SW480 (cell line): ENCODE data around the gene C19orf85.
"Not testable (repeated sequence)": the region's sequence is repeated elsewhere in the genome, so short reads cannot be mapped to it uniquely, and the experiment has no call there.

Experiments
- DNase-seq: peaks from one replicate; pipeline ENCODE4 v3.0.0-alpha.2; 2016; ENCODE audit warnings: low spot score

The C19orf85 gene

GRCh38 chr19:55464662-55465054, at the start of gene C19orf85:
Gene C19orf85, minus strand, starts transcription at chr19:55464751. Its CDS starts 197 bp downstream, at chr19:55464554.
- DNase-seq: no peak

DNA sequence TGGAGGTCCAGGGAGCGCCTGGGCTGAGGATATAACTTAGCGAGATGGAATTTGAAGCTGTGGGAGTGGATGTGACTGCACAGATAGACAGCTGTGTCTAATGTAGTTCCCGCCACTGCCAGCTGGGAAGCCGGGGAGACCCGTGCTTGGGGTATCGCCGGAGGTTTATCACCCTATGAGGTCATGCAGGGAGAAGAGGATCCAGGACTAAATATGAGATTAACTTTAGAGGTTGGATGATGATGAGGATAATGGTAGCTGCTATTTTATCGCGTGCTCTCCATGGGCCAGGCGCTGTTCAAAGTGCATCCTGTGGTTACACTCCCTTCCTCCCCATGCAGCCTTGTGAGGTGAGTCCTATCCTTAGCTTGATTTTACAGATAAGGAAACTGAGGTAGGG, 43.6 kb upstream of the C19orf85 start:
- DNase-seq: peak; percentile 32

- no peak for DNase-seq
Measured at GRCh38 chr19:55504981-55505380, 40.4 kb upstream of the C19orf85 start.

DNA sequence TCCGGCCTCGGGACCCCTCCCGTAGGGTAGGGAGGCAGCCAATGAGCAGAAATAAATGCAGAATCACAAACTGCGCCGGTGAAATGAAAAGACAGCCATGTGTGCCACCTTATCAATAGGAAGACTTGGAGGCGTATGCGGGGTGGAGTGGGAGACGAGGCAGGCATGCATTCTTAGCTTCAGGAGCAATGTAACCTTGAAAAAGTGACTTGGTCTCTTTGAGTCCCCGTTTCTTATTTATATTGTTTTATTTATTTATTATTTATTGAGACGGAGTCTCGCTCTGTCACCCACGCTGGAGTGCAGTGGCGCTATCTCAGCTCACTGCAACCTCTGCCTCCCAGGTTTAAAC, 39.7 kb upstream of the C19orf85 start:
- no peak for DNase-seq

DNA sequence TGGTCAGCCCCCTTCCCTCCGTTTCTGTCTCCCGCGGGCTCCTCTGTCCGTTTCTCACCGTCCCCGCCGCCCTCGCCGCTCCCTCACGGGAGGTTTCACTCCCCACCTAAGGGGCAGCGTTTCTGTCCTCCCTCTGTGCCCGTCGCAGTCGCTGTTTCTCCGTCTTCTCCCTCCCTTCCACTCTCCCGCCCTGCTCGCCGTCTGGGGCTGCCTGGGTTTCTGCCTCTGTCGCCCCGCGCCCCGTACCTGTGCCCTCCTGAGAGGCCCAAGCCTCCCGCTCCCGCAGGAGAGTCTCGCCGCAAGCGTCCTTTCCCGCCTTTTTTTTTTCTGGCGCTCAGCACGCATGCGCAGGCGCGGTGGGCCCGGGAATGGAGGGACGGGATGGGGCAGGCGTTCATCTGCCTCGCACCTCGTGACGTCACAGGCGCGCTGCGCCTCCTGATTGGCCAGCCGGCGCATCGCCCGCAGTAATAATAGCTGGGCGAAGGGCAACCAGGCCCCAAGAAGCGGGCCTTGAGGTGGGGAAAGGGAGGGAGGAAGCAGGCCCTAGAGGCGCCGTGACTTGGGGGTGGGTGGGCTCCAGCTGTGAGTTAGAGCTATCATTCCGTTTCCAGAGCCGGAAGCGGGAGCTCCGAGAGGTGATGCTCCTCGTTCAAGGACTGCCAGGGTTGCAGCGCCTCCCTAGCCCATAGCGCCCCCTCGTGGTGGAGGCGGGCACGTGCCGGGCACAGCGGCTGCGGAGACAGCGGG, 39.1 kb upstream of the C19orf85 start:
- peak; percentile 76 for DNase-seq

GRCh38 chr19:55503157-55503501, 38.6 kb upstream of the C19orf85 start:
- DNase-seq: no peak

DNA sequence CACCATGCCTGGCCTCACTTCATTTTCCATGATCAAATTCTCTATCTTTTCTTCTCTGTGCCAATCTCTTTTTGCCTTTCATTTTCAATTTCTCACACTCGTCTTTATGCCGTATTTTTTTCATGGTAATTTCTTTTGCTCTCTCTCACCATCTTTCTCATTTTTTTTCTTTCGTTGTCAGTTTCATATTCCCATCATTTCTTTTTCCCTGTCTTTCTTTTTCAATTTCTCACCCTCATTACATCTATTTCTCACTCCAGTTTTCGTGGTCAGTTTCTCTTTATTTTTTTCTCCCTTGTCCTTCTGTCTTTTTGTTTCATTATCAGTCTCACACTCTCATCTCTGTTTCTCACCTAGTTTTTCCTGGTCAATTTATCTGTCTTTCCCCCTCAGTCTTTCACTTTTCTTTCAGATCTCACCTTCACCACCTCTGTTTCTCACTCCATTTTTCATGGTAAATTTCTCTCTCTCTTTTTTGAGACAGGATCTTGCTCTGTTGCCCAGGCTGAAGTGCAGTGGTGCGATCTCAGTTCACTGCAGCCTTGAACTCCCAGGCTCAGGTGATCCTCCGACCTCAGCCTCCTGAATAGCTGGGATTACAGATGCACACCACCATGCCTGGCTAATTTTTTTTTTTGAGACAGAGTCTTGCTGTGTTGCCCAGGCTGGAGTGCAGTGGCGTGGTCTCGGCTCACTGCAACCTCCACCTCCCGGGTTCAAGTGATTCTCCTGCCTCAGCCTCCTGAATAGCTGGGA, 37.8 kb upstream of the C19orf85 start:
- DNase-seq: no peak

GRCh38 chr19:55500368-55500952, 35.9 kb upstream of the C19orf85 start:
- no peak for DNase-seq

- no peak for DNase-seq
Measured at GRCh38 chr19:55498246-55498840, 33.8 kb upstream of the C19orf85 start.

- no peak for DNase-seq
Measured at GRCh38 chr19:55497763-55498162, 33.2 kb upstream of the C19orf85 start.

DNA sequence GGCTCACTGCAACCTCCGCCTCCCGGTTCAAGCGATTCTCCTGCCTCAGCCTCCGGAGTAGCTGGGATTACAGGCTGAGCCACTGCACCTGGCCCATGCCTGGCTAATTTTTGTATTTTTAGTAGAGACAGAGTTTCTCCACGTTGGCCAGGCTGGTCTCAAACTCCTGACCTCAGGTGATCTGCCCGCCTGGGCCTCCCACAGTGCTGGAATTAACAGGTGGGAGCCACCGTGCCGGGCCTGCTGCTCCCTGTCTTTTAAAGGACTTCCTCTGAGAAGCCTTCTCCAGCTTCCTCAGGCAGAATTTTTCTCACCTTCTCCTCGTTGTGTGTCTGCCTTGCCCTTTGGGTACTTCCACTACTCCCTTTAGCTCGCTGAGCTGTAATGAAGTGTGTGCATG, 32.3 kb upstream of the C19orf85 start:
- not testable (repeated sequence) for DNase-seq

GRCh38 chr19:55495646-55496349, 31.2 kb upstream of the C19orf85 start:
- DNase-seq: no peak

DNA sequence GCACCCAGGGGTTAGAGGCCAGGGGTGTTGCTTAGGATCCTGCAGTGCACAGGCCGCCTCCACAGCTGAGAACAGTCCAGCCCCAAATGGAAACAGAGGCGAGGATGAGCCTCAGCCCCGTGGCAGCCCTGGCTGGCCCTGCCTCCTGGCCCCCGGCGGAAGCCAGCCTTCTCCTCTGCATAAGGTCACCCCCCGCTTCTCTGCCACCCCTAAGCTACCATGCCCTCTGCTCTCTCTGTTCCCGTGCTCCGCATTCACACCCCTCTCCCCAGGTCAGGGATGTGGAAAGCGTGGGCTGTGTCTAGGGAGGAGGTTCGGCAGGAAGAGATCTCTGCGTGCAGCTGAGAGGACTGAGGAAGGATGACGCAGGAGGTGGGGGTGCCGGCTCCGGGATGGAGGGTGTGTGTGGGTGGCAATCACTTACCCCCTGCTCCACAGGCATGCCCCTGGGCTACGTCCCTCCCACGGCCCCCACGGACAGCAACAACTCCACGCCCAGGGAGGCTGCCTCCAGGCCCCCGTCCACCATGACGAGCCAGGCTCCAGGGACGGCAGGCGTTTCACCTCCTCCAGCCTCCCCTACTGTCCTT, 29.7 kb upstream of the C19orf85 start:
- no peak for DNase-seq

DNA sequence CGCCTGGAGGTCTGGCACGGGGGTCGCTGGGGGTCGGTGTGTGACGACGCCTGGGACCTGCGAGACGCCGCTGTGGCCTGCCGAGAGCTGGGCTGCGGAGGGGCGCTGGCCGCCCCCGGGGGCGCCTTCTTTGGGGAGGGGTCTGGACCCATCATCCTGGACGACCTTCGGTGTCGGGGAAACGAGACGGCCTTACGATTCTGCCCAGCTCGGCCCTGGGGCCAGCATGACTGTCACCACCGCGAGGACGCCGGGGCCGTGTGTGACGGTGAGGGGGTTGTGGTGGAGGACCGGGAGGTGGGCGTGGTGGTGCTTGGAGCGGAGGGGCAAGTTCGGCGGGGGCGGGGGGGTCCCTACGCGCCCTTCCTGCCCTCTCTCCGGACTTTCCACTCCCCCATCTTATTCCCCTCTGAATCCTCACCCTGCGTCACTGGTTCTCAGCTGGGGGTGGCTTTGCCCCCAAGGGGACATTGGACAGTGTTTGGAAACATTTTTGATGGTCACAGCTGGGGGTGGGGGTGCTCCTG, 29.2 kb upstream of the C19orf85 start:
- DNase-seq: no peak

DNA sequence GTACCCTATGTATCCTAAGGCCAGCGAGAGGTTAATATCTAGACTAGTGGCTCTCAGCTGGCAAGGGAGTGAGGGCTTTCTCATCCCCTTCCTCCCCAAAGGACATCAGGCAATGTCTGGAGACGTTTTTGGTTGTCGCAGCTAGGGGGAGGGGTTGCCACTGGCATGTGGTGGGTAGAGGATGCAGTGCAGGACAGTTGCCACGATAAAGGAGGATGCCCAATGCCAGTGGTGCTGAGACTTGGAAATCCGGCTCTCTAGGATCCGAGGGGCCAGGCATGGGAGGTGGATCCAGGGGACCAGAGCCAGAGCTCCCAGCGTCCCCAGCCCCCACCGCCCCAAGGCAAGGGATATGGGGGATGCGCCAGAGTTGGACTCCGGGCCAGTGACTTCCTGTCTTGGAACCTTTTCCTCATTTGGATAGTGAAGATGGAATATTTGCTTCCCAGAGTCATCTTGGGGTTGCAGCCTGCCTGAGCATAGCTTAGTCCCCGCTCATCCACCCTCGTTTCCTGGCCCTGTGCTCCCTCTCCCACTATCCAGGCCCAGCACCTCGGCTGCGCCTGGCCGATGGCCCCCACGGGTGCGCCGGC, 28.6 kb upstream of the C19orf85 start:
- no peak for DNase-seq

- no peak for DNase-seq
Measured at GRCh38 chr19:55492362-55492944, 27.9 kb upstream of the C19orf85 start.

DNA sequence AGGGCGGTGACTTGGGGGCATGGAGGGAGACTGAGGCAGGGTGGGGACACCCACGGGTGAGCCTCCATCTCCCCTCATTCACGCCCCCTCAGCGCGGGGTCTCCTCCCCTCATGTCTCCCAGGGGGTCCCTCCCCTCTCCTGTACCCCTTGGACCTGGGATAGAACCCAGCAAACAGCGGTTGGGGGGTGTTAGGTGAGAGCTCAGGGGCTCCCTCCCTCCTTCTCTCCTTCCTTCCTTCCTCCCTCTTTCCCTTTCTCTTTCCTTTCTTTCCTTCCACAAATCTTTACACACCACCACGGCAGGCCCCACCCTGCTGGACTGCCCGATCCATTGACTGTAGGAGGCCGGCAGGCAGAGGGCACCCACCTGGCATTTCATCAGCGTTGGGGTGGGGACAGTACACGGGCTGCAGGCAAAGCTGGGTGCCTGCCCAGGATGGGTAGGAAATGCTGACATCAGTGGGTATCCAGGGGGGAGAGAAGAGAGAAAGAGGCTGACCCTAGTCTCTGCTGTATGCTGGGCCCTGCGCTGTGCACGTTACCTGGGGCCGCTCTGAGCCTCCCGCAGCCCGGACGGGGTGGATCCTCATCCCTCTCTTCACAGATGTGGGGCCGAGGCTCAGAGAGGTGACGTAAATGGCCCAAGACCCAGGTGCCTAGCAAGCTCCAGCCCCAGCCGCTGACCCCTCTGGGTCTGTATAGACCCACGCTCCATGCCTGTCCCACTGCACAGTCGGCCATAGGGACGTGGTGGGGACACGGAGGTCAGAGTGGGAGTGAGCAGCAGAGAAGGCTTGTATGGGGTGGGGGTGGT, 27.2 kb upstream of the C19orf85 start:
- DNase-seq: no peak

DNA sequence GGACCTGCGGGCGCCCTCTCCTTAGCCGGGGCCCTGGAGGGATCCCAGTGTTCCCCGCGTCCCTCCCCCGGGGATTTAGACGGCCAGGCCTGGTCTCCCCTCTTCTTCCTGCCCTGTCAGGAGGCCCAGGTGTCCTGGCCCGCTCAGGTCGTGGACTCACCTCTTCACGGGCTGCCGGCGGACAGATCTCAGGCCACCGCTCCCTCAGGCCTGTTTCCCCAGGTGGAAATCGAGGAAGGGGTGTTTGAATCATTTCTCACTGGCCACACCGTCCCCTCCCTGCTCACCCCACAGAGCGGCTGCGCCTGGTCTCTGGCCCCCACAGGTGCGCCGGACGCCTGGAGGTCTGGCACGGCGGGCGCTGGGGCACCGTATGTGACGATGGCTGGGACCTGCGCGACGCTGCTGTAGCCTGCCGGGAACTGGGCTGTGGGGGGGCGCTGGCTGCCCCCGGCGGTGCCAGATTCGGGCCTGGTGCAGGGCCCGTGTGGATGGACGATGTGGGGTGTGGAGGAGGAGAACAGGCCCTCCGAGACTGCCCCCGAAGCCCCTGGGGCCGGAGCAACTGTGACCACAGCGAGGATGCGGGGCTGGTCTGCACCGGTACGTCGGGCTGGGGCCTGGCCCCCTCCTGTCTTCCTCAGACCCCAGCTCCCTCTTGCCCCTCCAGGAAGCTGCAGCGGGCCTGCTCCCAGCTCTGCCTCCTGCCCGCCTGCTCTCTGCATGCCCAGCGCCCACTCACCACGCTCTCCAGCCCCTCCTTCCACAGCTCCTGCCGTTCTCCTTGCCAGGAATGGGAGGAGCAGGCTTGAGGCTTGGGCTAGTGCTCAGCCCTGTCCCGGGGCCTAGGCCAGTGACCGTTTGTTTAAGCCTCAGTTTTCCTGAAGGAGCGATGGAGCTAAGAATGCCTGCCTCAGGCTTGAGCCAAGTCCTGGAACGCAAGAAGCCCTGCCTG, 26.2 kb upstream of the C19orf85 start:
- no peak for DNase-seq
